Measurements from ENCODE around the gene MZB1. TPM values are rescaled to one million over a fixed set of nuclear protein-coding genes. Genes with fewer than 3 reads are reported as not detected.

MZB1 gene
- total RNA-seq, 6 donors from 2014 or later, result 1.5 to 30.7 (median 15.5) TPM

- TF ChIP-seq CTCF (IDR thresholded peaks at IDR 0.05), result no peak
- no peak for DNase-seq
- H3K27ac ChIP-seq, result no peak overlapping the region
- no peaks in the 10 kb centered on the region for H3K9me3 ChIP-seq
- no peak overlapping the region for H3K4me3 ChIP-seq
- peaks cover 11 to 21% (median 17%) of the 10 kb centered on the region in 4 donors for H3K4me1 ChIP-seq
- no peak for ATAC-seq (ENCODE audit: low FRiP score in 2 of 2)
- peaks cover 0 to 54% (median 11%) of the 10 kb centered on the region in 4 donors for H3K36me3 ChIP-seq
- H3K27me3 ChIP-seq, result no peaks in the 10 kb centered on the region
These were observed 26.2 kb upstream of the MZB1 start for GRCh38 chr5:139415869-139416268.

DNA sequence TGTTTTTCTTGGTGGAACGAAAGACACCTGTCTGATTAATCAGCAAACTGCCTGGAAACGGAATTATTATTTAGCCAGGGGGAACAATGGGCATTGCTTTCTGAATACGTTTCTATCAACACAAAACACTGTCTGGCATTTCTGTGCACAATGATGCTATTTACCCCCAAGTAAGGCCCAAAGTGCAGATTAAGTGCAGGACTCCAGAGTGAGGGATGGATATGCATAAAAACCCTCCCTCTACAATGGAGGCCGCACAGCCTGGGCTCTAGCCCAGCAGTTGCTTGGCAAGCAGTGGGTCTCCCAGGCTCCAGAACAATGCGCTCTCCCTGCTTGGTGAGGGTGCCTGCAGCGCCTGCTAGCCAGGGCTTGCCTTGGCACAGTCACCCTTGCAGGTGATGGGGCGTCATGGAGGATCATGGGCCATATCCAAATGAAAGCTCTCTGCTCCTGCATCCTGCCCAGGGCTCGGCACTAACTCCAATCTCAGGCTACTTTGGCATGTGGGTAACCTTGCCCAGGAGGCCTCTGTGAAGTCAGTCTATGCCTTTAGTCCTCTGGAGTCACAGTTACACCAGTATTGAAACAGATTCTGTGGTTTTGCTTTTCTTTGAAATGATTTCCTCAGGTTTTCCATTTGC is 25.6 kb upstream of the MZB1 start:
- H3K27me3 ChIP-seq, result no peaks in the 10 kb centered on the region
- H3K36me3 ChIP-seq, result peaks cover 0 to 49% (median 11%) of the 10 kb centered on the region in 4 donors
- ATAC-seq (ENCODE audit: low FRiP score in 2 of 2) (no peak), DNase-seq (no peak)
- WGBS, 2 donors, result 77 to 86% methylated on average over 8 of the region's 8 CpGs
- H3K4me1 ChIP-seq, result peaks cover 11 to 21% (median 17%) of the 10 kb centered on the region in 4 donors
- no peak overlapping the region for H3K27ac ChIP-seq
- no peak overlapping the region for H3K4me3 ChIP-seq
- no peaks in the 10 kb centered on the region for H3K9me3 ChIP-seq
- no peak for TF ChIP-seq EP300 (IDR thresholded peaks at IDR 0.05)
- no peak for TF ChIP-seq POLR2AphosphoS5 (IDR thresholded peaks at IDR 0.05)
- no peak for TF ChIP-seq CTCF (IDR thresholded peaks at IDR 0.05)
- TF ChIP-seq POLR2A (IDR thresholded peaks at IDR 0.05), result no peak

- TF ChIP-seq POLR2AphosphoS5 (IDR thresholded peaks at IDR 0.05) (no peak), POLR2A (IDR thresholded peaks at IDR 0.05) (no peak), CTCF (IDR thresholded peaks at IDR 0.05) (no peak), EP300 (IDR thresholded peaks at IDR 0.05) (no peak)
- peaks cover 11 to 21% (median 17%) of the 10 kb centered on the region in 4 donors for H3K4me1 ChIP-seq
- no peak for DNase-seq
- no peak overlapping the region for H3K27ac ChIP-seq
- no peak for ATAC-seq (ENCODE audit: low FRiP score in 2 of 2)
- H3K4me3 ChIP-seq, result no peak overlapping the region
- peaks cover 0 to 42% (median 9%) of the 10 kb centered on the region in 4 donors for H3K36me3 ChIP-seq
- no peaks in the 10 kb centered on the region for H3K9me3 ChIP-seq
- WGBS, 2 donors, result 83 to 87% methylated on average over 9 of the region's 9 CpGs
- no peaks in the 10 kb centered on the region for H3K27me3 ChIP-seq
These were observed 24.9 kb upstream of the MZB1 start for GRCh38 chr5:139414581-139415130.

DNA sequence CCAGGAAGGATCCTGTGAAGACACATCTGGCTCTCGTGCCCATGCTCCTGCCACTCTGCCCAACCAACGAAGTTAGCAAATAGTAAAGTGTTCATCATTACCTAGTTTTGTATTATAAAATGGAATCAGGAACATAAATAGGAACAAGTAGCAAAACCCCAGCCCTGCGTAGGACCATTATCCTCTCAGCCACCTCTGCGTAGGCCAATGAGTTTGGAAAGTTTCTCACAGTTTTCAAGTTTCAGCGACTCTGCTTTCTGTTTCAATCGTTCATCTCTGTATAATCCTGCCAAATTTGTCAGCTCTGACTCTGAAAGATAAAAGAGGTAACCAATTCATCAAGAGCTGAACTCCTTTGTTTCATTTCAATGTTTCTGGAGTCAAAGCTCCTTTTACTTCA is 24.2 kb upstream of the MZB1 start:
- Histone ChIP-seq H3K27ac (no peak overlapping the region), H3K36me3 (peaks cover 0 to 35% (median 4%) of the 10 kb centered on the region in 4 donors), H3K27me3 (no peaks in the 10 kb centered on the region), H3K4me1 (peaks cover 11 to 21% (median 16%) of the 10 kb centered on the region in 4 donors), H3K9me3 (no peaks in the 10 kb centered on the region), H3K4me3 (no peak overlapping the region)
- no peak for ATAC-seq (ENCODE audit: low FRiP score in 2 of 2)
- DNase-seq, result no peak
- TF ChIP-seq EP300 (IDR thresholded peaks at IDR 0.05) (no peak), POLR2A (IDR thresholded peaks at IDR 0.05) (no peak)
- WGBS, 2 donors, result 93% methylated on average over 6 of the region's 6 CpGs

- no peak overlapping the region for H3K27ac ChIP-seq
- peaks cover 8 to 20% (median 13%) of the 10 kb centered on the region in 4 donors for H3K4me1 ChIP-seq
- no peak for ATAC-seq (ENCODE audit: low FRiP score in 2 of 2)
- H3K9me3 ChIP-seq, result no peaks in the 10 kb centered on the region
- 97 to 98% methylated on average over 6 of the region's 6 CpGs for WGBS, 2 donors
- TF ChIP-seq POLR2A (IDR thresholded peaks at IDR 0.05) (no peak), CTCF (IDR thresholded peaks at IDR 0.05) (no peak), EP300 (IDR thresholded peaks at IDR 0.05) (no peak), POLR2AphosphoS5 (IDR thresholded peaks at IDR 0.05) (no peak)
- DNase-seq, result no peak
- no peaks in the 10 kb centered on the region for H3K27me3 ChIP-seq
- peaks cover 0 to 27% (median 4%) of the 10 kb centered on the region in 4 donors for H3K36me3 ChIP-seq
- H3K4me3 ChIP-seq, result no peak overlapping the region
These were observed 23.4 kb upstream of the MZB1 start for GRCh38 chr5:139413153-139413552.
